ENCODE results near the gene ERVK3-1. TPM values are rescaled to one million over a fixed set of nuclear protein-coding genes. Genes with fewer than 3 reads are reported as not detected.

Gene ERVK3-1
- total and polyA plus RNA-seq, 2 of the 13 experiments (the other 11 are each of a cell fraction or from before 2014, with no cell fraction given), result 28.5 to 38.7 TPM

GRCh38 chr19:58353717-58354477 is 48.7 kb downstream of the ERVK3-1 start (continued):
- TF ChIP-seq NRL (CRISPR knock-in tag; IDR thresholded peaks at IDR 0.05; ENCODE audit: borderline replicate concordance), result no peak
- peak; percentile 15; the same call in 1 of the 2 replicates for TF ChIP-seq ONECUT2 (CRISPR knock-in tag; IDR thresholded peaks at IDR 0.05)
- TF ChIP-seq ASH2L (IDR thresholded peaks at IDR 0.05; ENCODE audit: insufficient read length, low read depth, low read length), result peak; percentile 27
- no peak for TF ChIP-seq ZNF646 (CRISPR knock-in tag; IDR thresholded peaks at IDR 0.05)
- 0 out of 2 replicates have a peak, but pooled peaks have one; percentile 3 for TF ChIP-seq ZNF746 (CRISPR knock-in tag; IDR thresholded peaks at IDR 0.05)
- TF ChIP-seq SNAI1 (CRISPR knock-in tag; IDR thresholded peaks at IDR 0.05; ENCODE audit: borderline replicate concordance), result 0 out of 2 replicates have a peak, but pooled peaks have one; percentile 50
- no peak for TF ChIP-seq PTBP1 (IDR thresholded peaks at IDR 0.05; ENCODE audit: low read depth, low read length, poor library complexity, severe bottlenecking)
- TF ChIP-seq DNMT3B (CRISPR knock-in tag; conservative IDR thresholded peaks at IDR 0.05), result no peak
- peak; percentile 22 for TF ChIP-seq AGO2 (optimal IDR thresholded peaks at IDR 0.05; ENCODE audit: low read depth, low read length)
- TF ChIP-seq MAX (IDR thresholded peaks at IDR 0.05), result peak; percentile 56
- TF ChIP-seq ZNF432 (CRISPR knock-in tag; IDR thresholded peaks at IDR 0.05; ENCODE audit: borderline replicate concordance), result 0 out of 2 replicates have a peak, but pooled peaks have one; percentile 61
- TF ChIP-seq ZNF777 (CRISPR knock-in tag; IDR thresholded peaks at IDR 0.05), result 0 out of 2 replicates have a peak, but pooled peaks have one; percentile 10
- TF ChIP-seq POLR2AphosphoS5 (IDR thresholded peaks at IDR 0.05; ENCODE audit: low read depth, low read length), result no peak
- no peak for TF ChIP-seq NPAS2 (CRISPR knock-in tag; IDR thresholded peaks at IDR 0.05; ENCODE audit: borderline replicate concordance)
- TF ChIP-seq HOXA5 (CRISPR knock-in tag; IDR thresholded peaks at IDR 0.05), result peak; percentile 66; the same call in 1 of the 2 replicates
- no peak for TF ChIP-seq YY1 (IDR thresholded peaks at IDR 0.05; ENCODE audit: insufficient read depth, insufficient replicate concordance, low read depth, low read length)
- no peak for TF ChIP-seq NR2F1 (CRISPR knock-in tag; IDR thresholded peaks at IDR 0.05)
